CD4-positive, alpha-beta T cell treated with Interleukin-6 for 4 hours (primary cell): ENCODE data around the gene CSRP1.

ENCODE experiments used
- DNase-seq: peaks from one replicate; pipeline ENCODE4 v3.0.0-alpha.2; 2020; ENCODE audit warnings: mixed read lengths

Gene CSRP1

DNA sequence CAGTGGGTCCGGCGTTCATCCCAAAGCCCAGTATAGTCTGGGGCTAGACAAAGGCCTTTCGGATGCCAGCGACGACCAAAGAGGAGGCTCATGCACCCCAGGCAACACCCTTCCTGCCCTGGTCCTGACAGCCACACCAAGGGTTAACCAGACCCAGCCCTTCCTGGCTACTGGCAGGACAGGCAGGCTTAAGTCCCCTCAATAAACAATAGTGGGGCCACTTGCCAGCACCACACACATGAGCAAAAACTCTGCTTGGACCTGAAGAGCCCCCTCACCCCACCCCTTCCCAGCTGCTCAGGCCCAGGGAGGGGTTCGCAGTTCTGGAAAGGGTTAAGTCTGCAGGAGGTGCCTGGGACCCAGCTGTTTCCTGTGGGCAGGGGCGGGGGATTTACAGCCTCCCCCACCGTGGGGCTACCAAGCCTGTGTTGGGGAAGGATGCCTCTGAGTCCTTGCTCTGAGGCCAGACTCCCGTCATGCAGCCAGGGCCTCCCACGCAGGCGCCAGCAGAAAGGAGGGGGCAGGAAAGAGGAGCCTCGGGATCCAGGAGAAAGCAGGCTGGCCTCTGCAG lies 56.1 kb downstream of the CSRP1 start:
- no peak for DNase-seq

DNA sequence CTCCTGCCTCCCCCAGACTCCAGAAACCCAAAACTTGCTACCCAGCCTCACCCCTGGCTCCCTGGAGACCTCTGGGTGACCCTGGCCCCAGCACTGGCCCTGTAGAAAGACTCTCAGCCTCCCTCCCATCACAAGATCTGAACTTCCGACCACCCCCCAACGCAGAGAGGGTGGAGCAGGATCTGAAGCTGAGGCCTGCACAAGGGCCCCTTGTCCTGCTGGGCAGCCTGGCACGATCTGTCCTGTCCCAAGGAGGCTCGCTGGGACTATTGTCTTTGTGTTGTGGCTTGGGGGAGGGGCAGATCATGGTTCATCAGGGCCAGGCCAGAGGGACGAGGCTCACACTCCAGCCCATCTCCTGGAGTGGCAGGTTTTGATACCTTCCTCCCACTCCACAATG lies 57.9 kb downstream of the CSRP1 start:
- DNase-seq = no peak

DNA sequence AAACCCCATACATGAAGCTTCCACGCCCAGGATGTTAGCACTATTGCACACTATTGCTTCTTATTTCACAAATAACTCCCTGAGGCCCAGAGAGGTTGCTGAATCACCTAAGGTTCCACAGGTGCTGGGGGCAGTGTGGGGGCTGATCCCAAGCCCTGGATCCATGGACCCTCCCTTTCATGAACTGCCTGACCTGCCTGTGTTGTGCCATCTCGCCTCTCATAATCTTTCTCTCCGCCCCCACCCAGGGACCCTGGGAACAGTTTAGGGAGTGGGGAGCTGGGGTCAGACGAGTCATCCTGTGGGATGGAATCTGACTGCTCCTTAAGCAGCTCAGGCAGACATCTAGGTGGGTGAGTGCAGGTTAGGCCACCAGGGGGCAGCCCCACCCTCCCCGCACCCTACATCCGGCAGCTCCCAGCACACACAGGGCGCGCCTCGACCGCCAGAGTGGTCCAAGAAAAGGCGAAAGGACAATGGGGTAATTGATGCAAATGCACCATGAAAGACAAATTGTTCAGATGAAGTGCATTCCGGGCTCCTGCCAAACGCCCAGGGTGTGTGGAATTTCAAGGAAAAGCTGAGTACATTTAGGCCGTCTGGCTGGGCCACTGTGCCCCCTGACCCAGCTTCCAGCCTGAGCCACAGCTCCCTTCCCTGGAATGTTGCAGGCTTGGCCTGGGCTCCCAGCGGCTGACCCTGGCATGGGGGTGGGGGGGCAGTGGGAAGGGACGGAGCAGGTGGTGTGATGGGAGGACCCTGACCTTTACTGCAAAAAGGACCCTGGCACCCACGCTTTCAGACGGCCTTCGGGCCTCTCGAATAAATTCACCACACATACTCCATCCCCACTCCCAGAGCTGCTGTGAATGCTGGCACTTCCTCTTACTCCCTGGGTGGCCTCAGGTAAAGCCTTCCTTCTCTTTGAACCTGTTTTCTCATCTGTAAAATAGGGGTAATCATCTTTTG lies 58.7 kb downstream of the CSRP1 start:
- peak; percentile 68 for DNase-seq

DNA sequence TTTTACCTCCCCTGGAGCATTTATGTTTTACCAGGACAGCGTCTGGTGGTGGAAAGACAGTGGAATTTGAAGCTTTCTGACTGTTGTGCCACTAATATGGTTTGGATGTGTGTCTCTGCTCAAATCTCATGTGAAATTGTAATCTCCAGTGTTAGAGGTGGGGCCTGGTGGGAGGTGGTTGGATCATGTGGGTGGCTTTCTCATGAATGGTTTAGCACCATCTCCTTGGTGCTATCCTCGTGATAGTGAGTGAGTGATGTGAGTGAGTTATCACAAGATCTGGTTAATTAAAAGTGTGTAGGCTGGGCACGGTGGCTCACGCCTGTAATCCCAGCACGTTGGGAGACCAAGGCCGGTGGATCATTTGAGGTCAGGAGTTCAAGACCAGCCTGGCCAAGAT lies 61.6 kb downstream of the CSRP1 start:
- no peak for DNase-seq

DNA sequence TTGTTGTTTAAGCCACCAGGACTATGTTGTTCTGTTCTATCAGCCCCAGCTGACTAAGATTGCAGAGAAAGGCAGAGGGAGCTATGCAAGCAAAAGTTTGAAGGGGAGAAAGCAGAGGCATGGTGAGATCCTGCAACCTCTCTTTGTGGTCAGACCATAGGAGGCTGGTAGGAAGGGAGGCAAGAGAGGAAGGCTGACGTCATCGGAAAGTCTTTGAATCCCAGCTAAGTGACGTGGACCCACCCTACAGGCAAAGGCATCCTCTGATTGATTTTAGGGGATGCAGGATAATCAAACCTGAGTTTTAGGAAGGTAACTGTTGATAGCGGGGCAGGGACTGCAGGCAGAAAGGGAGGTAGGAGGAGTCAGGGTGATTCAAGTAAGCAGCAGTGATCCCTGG lies 62.1 kb downstream of the CSRP1 start:
- DNase-seq = no peak

DNA sequence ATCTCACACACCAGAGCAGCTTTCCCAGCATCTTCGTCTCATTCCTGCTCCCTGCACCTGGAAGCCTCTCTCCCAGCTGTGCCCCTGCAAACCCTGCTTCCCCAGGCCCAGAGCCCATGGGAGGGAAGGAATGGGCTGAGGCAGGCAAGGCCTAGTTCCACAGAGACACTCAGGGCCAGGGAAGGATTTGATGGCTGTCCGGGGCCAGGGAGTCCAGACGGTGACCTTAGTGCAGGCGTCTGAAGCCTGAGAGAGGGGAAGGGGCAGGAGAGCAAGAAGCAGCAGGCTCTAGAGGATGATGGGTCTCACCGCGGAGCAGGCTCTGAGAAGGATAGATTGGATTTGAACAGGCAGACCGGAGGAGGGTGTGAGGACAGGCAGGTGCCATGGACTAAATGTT lies 63.2 kb downstream of the CSRP1 start:
- DNase-seq = no peak

DNA sequence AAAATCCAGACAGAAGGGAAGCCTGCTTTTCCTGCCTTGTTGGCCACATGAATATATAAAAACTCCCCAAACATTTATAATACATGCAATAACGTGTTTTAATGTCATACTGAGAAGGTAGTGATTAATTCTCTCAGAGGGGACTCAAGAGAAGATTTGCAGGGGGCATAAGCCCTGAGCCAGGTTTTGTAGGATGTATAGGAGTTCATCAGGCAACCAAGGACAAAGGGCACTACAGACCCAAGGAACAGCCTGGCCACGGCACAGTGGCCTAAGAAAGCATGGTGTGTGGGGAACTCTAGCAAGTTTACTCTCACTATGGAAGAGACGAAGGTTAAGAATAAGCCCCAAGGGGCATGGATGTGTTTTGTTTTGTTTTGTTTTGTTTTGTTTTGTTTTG lies 70.0 kb downstream of the CSRP1 start:
- DNase-seq = no peak

DNA sequence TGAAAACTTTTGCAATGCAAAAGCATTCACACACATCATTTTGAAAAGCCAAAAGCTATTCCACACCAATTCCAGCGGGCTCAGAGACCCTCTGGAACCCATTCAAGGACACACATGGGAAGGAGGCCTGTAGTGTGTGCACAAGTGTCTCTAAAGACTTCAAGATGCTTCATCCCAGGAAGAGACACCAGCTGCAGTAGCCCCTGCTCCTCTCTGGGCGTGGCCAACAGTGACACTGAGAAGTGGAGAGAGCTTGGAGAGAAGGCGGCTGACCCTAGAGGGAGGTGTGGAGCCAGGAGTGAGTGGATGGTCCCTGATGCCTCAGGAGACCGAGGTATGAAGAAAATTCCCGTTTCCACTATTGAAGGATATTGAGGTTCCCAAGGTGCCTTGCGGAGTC lies 70.5 kb downstream of the CSRP1 start:
- DNase-seq = no peak

DNA sequence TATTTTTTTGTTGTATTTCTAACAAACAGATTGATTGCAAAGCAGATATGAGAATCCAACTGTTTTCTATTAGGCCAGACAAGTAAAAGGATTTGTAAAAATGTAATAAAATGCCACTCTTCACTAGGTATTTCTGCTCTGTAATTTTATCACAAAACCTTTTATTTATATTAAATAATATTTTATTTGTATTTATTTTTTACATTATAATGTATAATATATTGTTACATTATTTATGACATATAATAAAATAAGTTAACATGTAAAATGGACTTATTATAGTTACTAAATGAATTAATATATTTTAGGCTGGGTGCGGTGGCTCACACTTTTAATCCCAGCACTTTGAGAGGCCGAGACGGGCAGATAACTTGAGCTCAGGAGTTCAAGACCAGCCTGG lies 72.7 kb downstream of the CSRP1 start:
- no peak for DNase-seq

DNA sequence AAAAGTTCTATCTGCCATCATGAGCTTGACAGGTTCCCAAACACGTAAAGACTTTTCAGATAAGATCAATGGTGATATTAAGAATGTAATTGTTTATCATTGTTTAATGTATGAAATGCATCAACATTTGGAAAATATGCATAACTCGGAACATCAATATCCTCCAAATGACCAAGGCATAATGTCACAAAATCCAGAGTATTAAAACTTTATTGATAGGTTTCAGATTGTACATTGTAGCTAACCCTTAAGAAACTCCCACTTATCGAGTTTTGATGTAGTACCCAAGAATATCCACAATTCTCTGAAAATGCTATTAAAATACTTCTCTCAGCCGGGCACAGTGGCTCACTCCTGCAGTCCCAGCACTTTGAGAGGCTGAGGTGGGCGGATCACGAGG lies 73.3 kb downstream of the CSRP1 start:
- DNase-seq = no peak
